NCI-H2081 treated with DMSO at 0.1 percent for 48 hours (cell line): ENCODE results near the gene TMCC1.
"Not testable (repeated sequence)": the region's sequence is repeated elsewhere in the genome, so short reads cannot be mapped to it uniquely, and the experiment has no call there.

Source experiments
- DNase-seq: peaks from one replicate; lab custom pipeline; 2025; lab: John Stamatoyannopoulos, UW

TMCC1 gene

GRCh38 chr3:129622933-129623332 is 270.6 kb downstream of the TMCC1 start:
- no peak for DNase-seq

GRCh38 chr3:129622226-129622874 is 271.2 kb downstream of the TMCC1 start:
- DNase-seq = no peak

- DNase-seq = no peak
Measured at GRCh38 chr3:129621626-129622225, 271.8 kb downstream of the TMCC1 start.

DNA sequence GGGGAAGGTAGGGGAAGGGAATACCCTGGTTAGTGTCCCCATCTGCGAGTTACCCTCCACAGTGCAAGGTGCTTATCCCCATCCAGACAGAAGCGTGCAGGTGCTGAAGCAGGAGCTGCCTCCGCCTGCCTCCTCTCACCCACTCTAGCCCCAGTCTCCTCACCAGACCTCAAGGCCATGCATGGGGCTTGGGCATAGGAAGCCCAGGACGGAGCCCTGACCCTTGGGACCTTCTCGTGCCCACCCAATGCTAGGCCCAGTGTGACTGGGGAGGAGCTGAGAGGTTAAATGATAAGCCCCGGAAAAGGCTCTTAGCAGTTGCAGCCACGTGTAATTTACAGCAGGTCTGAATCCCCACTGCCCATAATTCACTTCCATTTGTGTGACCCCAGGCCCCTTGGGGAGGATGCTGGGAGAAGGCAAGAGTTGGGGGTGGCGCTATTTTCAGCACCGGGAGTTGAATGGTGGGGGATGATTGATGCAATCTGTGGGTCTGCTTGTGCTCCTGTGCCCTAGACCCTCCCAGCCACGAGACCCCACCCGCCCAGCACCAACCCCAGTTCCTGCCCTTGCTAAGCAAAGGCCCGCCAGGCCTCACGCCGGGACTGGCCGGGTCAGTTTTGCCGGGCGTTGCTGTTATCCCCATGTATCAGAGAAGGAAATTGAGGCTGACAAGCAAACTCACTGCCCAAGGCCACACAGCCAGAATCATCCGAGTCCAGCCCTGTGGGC is 272.5 kb downstream of the TMCC1 start:
- DNase-seq = no peak

GRCh38 chr3:129619726-129620162 is 273.8 kb downstream of the TMCC1 start:
- no peak for DNase-seq

GRCh38 chr3:129618901-129619671 is 274.4 kb downstream of the TMCC1 start:
- DNase-seq = no peak

- no peak for DNase-seq
Measured at GRCh38 chr3:129618186-129618820, 275.2 kb downstream of the TMCC1 start.

GRCh38 chr3:129617381-129618185 is 275.9 kb downstream of the TMCC1 start:
- DNase-seq = no peak

- no peak for DNase-seq
Measured at GRCh38 chr3:129616713-129617112, 276.8 kb downstream of the TMCC1 start.

- DNase-seq = no peak
Measured at GRCh38 chr3:129616291-129616690, 277.2 kb downstream of the TMCC1 start.

DNA sequence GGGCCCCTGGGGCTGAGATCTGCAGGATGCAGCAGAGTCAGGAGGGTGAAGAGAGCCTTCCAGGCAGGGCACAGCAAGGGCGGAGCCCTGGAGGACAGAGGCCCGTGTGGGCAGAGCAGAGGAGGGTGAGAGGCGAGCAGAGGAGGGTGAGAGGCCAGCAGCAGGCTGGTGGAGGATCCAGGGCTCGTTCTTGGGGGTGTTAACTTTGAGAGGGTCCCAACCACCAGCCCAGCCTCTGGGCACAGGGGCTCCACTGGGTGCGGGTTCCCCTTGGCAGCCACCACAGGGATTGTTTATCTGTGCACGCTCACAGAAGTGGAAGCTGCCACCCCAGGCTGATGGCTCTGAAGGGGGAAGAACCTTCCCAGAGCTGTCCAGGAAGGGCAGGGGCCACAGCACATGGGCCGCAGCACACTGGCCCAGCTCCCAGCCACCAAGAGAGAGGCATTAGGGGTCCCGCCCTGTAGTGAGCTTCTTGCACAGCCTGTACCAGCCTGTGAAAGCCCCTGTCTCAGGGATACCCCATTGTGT is 277.7 kb downstream of the TMCC1 start:
- DNase-seq = no peak

DNA sequence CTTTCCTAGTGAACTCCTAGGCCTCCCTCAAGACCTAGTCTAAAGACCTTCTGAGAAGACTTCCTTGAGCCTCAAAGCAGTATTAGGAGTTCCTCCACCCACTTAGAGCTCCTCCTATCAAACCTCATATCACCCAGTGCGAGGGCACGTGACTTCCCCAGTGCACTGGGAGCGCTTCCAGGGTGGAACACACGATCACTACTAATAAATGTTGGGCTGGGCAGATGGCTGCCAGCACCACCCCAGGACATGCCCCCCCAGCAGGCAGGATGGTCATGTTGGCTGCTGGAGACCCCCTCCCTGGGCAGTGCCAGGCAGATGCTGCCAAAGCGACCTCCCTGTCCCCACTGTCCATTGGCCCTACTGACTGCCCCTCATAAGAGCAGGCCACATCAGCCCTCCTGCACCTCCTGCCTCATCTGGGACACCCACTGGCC is 278.6 kb downstream of the TMCC1 start:
- DNase-seq = no peak

DNA sequence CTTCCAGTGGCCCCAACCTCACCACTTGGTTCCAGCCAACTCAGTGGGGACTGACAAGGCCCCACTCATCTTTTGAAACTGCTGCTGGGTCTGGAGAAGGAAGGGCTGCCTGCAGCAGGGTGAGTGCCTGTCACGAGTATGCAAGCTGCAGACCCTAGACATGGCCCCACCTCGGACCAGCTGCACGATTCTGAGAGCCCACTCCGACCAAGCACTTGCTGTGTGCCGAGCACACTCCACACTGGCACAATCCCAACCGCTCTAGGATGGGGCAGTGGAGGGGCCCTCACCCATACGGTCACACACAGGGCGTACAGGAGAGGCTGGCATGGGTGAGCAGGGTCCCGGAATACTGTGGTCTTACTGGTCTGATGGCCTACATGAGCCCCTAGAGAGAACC is 279.1 kb downstream of the TMCC1 start:
- no peak for DNase-seq

DNA sequence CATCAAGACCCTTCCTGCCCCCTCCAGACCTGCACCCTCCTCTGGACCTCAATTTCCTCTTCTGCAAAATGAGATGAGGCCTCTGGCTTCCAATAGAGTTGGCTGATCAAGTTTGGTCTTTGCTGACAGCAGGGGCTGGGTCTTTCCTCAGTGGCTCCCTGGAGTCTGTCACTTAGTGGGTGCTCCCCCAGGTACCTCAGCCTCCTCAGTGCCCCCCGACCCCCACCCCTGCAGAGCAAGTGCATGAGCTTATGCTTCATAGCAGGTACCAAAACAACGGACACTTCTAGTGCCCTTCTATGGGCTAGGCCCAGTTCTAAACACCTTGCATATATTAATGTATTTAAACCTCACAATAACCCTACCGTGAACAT is 280.2 kb downstream of the TMCC1 start:
- no peak for DNase-seq

DNA sequence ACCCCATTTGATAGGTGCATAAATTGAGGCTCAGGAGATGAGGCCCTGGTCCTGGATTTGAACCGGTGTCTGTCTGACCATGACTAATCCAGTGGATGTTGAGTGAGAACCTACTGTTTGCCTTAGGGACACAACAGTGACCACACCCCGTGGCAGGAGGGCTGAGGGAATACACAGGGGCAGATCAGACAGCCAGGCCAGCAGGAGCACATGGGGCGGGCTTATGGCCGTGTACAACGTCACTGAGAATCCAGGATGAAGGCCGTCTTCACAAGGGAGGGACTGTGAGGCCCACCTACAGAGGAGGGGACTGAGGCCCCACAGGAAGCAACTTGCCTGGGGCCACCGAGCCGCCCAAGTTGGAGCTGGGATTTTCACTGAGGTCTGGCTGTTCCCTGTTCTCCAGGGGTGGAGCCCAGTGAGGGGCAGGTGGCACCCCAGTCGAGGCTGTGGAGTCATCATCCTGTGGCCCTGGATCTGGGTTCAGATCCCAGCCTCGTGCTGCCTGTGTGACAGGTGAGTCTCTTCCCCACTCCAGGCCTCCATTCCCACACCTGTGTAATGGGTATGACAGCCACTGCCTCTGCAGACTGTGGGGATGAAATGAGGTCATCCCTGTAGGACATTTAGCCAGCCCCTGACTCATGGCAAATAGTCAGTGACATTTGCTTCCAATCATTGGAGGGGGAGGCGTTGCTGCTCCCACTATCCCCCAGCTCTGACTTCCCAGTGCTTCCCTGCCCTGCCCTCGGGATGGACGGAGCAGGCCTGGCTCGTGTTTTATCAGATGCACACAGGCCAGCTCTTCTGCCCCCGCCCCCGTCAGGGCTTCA is 280.8 kb downstream of the TMCC1 start:
- DNase-seq = no peak

DNA sequence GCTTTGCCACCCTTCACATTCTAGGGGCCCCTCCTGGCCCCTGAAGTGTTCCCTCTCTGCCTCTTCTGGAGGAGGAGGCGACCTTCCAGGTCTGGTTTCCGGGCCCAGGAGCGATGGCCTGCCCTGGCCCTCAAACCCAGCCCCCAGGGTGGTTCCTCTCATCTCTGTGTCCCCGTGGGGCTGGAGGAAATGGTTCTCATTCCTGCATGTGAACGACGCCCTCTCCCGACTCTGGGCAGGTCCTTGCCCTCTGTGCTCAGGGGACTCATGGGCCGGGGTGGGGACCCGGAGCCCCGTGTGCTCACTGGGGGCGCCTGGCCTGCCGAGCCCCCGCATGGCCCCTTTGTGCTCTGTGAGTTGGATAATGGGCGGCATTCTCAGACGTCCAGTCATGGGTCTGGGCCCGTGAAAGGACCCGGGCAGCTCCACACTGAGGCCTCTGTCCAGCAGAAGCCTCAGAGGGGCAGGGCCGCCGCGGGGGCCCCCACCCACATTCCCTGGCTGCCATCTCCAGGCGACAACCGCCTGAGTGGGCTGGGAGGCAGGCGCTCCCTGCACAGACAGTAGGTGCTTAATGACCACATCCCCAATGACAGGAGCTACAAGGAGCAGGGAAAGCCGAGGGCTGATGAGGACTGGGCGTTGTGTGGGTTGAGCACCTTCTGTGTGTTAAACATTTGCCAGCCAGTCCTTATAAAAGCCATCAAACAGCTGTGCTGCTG is 281.5 kb downstream of the TMCC1 start:
- no peak for DNase-seq

DNA sequence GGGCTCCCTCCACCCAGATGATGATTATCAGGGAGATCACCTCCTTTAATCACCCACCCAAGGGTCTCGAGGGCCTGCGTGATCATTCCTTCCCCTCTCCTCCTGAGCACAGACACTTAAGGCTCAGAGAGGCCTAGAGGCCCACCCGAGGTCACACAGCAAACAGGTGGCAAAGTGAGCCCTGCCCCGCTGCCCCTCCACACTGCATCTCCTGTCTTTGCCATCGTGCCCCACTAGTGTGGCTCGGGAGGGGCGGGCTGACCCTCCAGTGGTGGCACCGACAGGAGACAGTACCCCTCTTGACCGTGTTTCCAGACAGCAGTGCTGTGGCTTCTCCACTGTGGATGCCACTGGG is 282.1 kb downstream of the TMCC1 start:
- no peak for DNase-seq

DNA sequence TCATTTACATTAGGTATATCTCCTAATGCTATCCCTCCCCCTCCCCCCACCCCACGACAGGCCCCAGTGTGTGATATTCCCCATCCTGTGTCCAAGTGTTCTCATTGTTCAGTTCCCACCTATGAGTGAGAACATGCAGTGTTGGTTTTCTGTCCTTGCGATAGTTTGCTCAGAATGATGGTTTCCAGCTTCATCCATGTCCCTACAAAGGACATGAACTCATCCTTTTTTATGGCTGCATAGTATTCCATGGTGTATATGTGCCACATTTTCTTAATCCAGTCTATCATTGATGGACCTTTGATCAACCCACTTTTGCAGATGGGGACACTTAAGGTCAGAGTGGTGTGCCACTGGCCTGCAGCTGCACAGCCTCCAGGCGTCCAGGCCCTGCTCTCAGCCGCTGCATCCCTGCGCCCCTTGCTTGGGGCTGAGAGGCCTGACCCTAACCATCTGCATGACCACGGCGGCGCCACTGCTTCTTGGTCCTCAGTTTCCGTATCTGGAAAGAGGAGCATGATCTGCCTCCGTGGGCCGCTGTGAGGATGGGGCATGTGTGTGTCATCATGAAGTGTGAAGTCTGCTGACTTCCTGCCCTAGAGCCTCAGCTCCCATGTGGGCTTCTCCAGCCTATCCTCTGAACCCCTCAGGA is 282.6 kb downstream of the TMCC1 start:
- DNase-seq = not testable (repeated sequence)

- DNase-seq = no peak
Measured at GRCh38 chr3:129610276-129610675, 283.2 kb downstream of the TMCC1 start.
